ENCODE results near the gene IL17RA.

IL17RA gene

DNA sequence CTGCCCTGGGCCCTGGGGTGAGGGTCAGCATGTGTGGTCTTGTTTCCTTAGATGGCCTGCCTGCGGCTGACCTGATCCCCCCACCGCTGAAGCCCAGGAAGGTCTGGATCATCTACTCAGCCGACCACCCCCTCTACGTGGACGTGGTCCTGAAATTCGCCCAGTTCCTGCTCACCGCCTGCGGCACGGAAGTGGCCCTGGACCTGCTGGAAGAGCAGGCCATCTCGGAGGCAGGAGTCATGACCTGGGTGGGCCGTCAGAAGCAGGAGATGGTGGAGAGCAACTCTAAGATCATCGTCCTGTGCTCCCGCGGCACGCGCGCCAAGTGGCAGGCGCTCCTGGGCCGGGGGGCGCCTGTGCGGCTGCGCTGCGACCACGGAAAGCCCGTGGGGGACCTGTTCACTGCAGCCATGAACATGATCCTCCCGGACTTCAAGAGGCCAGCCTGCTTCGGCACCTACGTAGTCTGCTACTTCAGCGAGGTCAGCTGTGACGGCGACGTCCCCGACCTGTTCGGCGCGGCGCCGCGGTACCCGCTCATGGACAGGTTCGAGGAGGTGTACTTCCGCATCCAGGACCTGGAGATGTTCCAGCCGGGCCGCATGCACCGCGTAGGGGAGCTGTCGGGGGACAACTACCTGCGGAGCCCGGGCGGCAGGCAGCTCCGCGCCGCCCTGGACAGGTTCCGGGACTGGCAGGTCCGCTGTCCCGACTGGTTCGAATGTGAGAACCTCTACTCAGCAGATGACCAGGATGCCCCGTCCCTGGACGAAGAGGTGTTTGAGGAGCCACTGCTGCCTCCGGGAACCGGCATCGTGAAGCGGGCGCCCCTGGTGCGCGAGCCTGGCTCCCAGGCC, 23.7 kb downstream of the IL17RA start:
- DNase-seq (ENCODE audit: low spot score in 2 of 2) (no peak), ATAC-seq (no peak)
- Mint-ChIP-seq H3K27ac (no peak overlapping the region), H3K36me3 (peaks cover 62% of the 10 kb centered on the region), H3K4me1 (peaks cover 15% of the 10 kb centered on the region), H3K9me3 (no peaks in the 10 kb centered on the region), H3K4me3 (no peak overlapping the region)

- Mint-ChIP-seq H3K36me3 (peaks cover 60% of the 10 kb centered on the region), H3K27ac (no peak overlapping the region), H3K4me3 (no peak overlapping the region), H3K4me1 (peaks cover 20% of the 10 kb centered on the region), H3K9me3 (no peaks in the 10 kb centered on the region)
- no peak for ATAC-seq
- no peak for DNase-seq (ENCODE audit: low spot score in 2 of 2)
Measured at GRCh38 chr22:17109113-17109865, 24.5 kb downstream of the IL17RA start.

- H3K4me1 Mint-ChIP-seq = peaks cover 27% of the 10 kb centered on the region
- H3K36me3 Mint-ChIP-seq = peaks cover 54% of the 10 kb centered on the region
- ATAC-seq (no peak), DNase-seq (ENCODE audit: low spot score in 2 of 2) (no peak)
- no peaks in the 10 kb centered on the region for H3K9me3 Mint-ChIP-seq
- H3K27ac Mint-ChIP-seq = no peak overlapping the region
- H3K4me3 Mint-ChIP-seq = no peak overlapping the region
Measured at GRCh38 chr22:17109976-17110375, 25.2 kb downstream of the IL17RA start.

DNA sequence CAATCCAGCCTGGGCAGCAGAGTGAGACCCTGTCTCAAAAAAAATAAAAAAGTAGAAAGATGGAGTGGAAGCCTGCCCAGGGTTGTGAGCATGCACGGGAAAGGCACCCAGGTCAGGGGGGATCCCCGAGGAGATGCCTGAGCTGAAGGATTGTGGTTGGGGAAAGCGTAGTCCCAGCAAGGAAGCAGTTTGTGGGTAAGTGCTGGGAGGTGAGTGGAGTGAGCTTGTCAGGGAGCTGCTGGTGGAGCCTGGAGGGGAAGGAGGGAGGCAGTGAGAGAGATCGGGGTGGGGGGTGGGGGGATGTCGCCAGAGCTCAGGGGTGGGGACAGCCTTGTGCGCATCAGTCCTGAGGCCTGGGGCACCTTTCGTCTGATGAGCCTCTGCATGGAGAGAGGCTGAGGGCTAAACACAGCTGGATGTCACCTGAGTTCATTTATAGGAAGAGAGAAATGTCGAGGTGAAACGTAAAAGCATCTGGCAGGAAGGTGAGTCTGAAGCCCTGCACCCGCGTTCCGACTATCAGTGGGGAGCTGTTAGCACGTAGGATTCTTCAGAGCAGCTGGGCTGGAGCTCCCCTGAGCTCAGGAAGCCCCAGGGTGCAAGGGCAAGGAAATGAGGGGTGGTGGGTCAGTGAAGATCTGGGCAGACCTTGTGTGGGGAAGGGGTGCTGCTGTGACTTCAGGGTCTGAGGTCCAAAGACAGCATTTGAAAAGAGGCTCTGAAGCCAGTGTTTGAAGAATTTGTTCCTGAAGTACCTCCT, 26.2 kb downstream of the IL17RA start:
- H3K4me1 Mint-ChIP-seq = peaks cover 36% of the 10 kb centered on the region
- no peak overlapping the region for H3K4me3 Mint-ChIP-seq
- DNase-seq (ENCODE audit: low spot score in 2 of 2) (no peak), ATAC-seq (no peak)
- H3K9me3 Mint-ChIP-seq = no peaks in the 10 kb centered on the region
- peak overlapping the region; percentile 85 for H3K27ac Mint-ChIP-seq
- peaks cover 44% of the 10 kb centered on the region for H3K36me3 Mint-ChIP-seq

DNA sequence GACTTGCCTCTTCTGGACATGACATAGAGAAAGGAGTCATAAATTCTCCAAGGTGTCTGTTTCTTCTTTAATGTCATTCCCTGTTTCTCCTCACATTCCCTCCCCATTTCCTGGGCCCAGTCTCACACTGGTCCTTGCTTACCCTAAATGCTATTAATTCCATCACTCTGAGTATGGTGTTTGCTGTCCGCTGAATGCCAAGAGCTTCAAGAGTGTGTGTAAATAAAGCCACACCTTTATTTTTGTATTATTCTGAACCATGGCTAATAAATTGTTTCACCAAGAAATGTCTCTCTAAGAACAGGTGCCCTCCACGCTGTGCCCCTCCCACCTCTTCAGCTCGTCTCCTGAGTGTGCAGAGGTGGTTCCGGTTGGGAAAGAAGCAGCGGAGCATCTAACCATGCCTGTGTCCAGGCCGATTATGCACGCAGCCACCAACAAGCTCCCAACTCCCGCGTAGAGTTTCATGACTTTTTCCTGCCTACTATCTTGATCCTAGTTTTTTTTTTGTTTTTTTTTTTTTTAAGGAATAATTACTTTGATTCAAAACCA, 27.8 kb downstream of the IL17RA start:
- ATAC-seq = no peak
- Mint-ChIP-seq H3K4me3 (no peak overlapping the region), H3K36me3 (peaks cover 35% of the 10 kb centered on the region), H3K27ac (no peak overlapping the region), H3K4me1 (peaks cover 45% of the 10 kb centered on the region), H3K9me3 (no peaks in the 10 kb centered on the region)
- no peak for DNase-seq (ENCODE audit: low spot score in 2 of 2)

DNA sequence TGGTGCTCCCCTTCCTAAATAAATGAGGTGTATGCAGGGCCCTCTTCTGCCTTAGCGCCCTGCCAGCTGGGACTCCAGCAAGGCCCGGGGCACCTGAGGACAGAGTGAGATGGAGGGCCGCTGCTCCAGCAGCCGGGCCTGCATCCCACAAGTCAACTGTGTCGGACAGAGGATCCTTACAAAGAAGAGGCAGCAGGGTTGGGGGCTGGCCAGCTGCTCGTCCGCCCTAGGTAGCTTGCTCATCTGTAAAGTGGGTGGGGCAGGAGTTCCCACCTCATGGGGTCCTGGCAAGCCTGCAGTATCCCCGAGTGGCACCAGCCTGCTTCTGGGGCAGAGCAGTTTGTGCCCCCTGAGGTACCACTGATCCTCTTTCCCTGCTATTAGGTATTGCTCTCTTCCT, 28.8 kb downstream of the IL17RA start:
- DNase-seq (ENCODE audit: low spot score in 2 of 2) = no peak
- H3K4me3 Mint-ChIP-seq = no peak overlapping the region
- H3K36me3 Mint-ChIP-seq = peaks cover 27% of the 10 kb centered on the region
- peaks cover 55% of the 10 kb centered on the region for H3K4me1 Mint-ChIP-seq
- no peaks in the 10 kb centered on the region for H3K9me3 Mint-ChIP-seq
- no peak overlapping the region for H3K27ac Mint-ChIP-seq
- no peak for ATAC-seq

GRCh38 chr22:17114173-17114897, 29.5 kb downstream of the IL17RA start:
- H3K4me3 Mint-ChIP-seq = no peak overlapping the region
- H3K4me1 Mint-ChIP-seq = peaks cover 62% of the 10 kb centered on the region

DNA sequence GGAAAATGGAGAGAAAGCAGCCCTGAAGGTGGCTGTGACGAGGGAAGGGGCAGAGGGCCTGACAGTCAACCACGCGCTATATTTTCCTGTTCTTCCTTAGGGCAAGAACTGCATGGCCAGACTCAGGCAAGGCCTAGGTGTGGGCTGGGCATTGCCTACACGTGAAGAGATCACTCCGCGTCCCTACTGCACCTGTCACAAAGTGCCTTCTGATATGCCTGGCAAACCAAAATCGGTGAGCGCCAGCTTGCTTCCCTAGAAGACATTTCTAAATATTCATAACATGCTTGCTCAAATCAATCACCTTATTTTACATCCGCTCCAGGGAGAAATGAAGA, 30.1 kb downstream of the IL17RA start:
- H3K36me3 Mint-ChIP-seq = peaks cover 20% of the 10 kb centered on the region
- ATAC-seq (no peak), DNase-seq (ENCODE audit: low spot score in 2 of 2) (no peak)
- H3K9me3 Mint-ChIP-seq = no peaks in the 10 kb centered on the region
- H3K4me1 Mint-ChIP-seq = peaks cover 62% of the 10 kb centered on the region
- no peak overlapping the region for H3K27ac Mint-ChIP-seq
- H3K4me3 Mint-ChIP-seq = no peak overlapping the region

More at GRCh38 chr22:17114173-17114897, 29.5 kb downstream of the IL17RA start:
- H3K36me3 Mint-ChIP-seq = peaks cover 25% of the 10 kb centered on the region
- ATAC-seq = no peak
- peak overlapping the region; percentile 82 for H3K27ac Mint-ChIP-seq
- no peak for DNase-seq (ENCODE audit: low spot score in 2 of 2)
- H3K9me3 Mint-ChIP-seq = no peaks in the 10 kb centered on the region

DNA sequence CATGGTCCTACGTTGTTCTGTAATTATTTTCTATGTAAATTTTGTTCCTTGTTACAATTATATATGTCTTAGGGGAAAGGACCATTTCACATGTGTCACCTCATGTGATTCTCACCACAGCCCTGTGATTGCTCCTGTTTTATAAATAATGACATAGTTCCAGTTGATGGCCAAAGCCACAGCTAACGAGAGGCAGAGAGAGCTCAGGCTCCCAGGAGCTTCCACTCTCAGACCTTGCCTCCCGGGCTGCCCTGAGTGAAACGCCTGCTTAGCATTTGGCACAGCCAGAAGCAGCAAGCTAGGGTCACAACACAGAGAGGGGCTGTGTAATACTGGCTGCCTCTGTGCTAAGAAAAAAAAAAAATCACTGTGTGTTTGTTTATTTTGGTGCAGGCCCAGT, 30.4 kb downstream of the IL17RA start:
- Mint-ChIP-seq H3K27ac (peak overlapping the region; percentile 87), H3K9me3 (no peaks in the 10 kb centered on the region), H3K4me1 (peaks cover 62% of the 10 kb centered on the region), H3K36me3 (peaks cover 16% of the 10 kb centered on the region), H3K4me3 (no peak overlapping the region)
- DNase-seq (ENCODE audit: low spot score in 2 of 2) = no peak
- ATAC-seq = no peak

DNA sequence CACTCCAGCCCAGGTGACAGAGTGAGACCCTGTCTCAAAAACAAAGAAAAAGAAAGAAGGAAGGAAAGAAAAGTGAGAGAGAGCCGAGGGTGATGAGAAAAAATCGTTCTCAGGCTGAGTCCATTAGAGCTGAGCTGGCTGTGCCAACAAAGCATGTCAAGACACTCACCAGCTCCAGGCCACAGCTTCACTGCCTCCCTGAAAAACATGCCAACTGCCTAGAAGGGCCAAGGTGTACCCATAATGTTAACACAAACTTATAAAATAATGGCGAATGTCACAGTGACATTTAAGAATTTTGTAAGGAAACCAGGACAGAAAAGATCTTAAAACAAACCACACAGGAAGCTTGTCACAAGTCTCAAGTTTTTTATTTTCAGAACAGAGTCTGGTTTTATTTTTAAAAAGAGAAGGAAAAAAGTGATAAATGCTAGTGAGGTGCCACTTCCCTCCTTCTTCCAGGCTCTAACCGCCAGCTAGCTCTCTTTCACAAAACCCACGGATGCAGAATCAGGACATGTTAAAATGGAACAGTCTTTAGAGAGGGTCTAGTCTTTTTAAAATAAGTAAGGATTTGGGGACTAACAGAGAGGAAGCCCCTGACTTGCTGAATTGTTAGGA, 31.3 kb downstream of the IL17RA start:
- Mint-ChIP-seq H3K27ac (peak overlapping the region; percentile 87), H3K4me3 (peak overlapping the region; percentile 20), H3K4me1 (peaks cover 59% of the 10 kb centered on the region), H3K36me3 (peaks cover 9% of the 10 kb centered on the region), H3K9me3 (no peaks in the 10 kb centered on the region)
- ATAC-seq (no peak), DNase-seq (ENCODE audit: low spot score in 2 of 2) (no peak)

GRCh38 chr22:17116572-17117330, 32.0 kb downstream of the IL17RA start:
- H3K9me3 Mint-ChIP-seq = no peaks in the 10 kb centered on the region
- H3K4me3 Mint-ChIP-seq = peak overlapping the region; percentile 20
- H3K36me3 Mint-ChIP-seq = peaks cover 5% of the 10 kb centered on the region
- ATAC-seq = no peak
- peaks cover 57% of the 10 kb centered on the region for H3K4me1 Mint-ChIP-seq
- no peak for DNase-seq (ENCODE audit: low spot score in 2 of 2)
- H3K27ac Mint-ChIP-seq = peak overlapping the region; percentile 87

- Mint-ChIP-seq H3K27ac (peak overlapping the region; percentile 87), H3K4me3 (peak overlapping the region; percentile 20), H3K9me3 (no peaks in the 10 kb centered on the region), H3K36me3 (peaks cover 5% of the 10 kb centered on the region), H3K4me1 (peaks cover 61% of the 10 kb centered on the region)
- DNase-seq (ENCODE audit: low spot score in 2 of 2) = no peak
- no peak for ATAC-seq
Measured at GRCh38 chr22:17117400-17117799, 32.6 kb downstream of the IL17RA start.

DNA sequence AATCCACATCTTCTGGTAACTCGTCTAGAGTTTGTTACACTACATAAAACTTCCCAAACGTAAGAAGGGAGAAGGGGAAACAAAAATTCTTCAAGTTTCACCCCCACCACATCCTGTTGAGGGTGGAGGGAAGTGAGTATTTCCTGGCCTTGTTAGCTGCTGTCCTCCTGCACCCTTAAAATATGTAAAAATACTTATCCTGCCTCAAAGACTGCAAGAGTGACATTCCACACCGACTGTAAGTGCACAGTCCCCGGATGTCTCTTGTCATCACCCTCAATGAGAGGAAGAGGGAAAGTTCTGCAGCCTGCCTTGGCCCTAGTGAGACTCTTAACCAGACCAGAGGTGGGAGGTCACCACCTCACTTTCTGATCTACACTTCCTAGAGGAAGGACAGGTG, 33.1 kb downstream of the IL17RA start:
- H3K4me1 Mint-ChIP-seq = peaks cover 61% of the 10 kb centered on the region
- no peaks in the 10 kb centered on the region for H3K9me3 Mint-ChIP-seq
- DNase-seq (ENCODE audit: low spot score in 2 of 2) (no peak), ATAC-seq (no peak)
- H3K4me3 Mint-ChIP-seq = peak overlapping the region; percentile 49
- peaks cover 5% of the 10 kb centered on the region for H3K36me3 Mint-ChIP-seq
- peak overlapping the region; percentile 87 for H3K27ac Mint-ChIP-seq

DNA sequence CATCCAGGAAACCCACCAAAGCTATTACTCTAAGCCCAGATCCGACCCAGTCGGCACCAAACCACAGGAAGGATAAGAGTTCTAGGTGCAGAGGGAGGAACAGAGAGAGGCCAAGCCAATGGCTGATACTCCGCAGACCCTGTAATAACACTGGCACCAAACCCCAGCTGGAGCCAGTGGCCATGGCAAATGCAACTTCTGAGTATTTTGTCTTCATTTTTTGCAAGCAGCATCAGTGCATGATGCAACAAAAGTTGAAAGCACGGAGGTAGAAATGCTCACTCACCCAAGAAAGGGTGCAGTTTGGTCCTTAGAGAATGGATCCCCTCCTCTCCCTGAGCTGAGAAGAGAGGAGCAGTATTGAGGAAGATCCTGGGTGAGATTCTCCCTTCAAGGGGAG, 33.5 kb downstream of the IL17RA start:
- H3K36me3 Mint-ChIP-seq = peaks cover 5% of the 10 kb centered on the region
- H3K4me1 Mint-ChIP-seq = peaks cover 61% of the 10 kb centered on the region
- H3K4me3 Mint-ChIP-seq = peak overlapping the region; percentile 49
- no peak for ATAC-seq
- no peak overlapping the region for H3K27ac Mint-ChIP-seq
- H3K9me3 Mint-ChIP-seq = no peaks in the 10 kb centered on the region
- no peak for DNase-seq (ENCODE audit: low spot score in 2 of 2)
